ENCODE results near the gene TMEM8B.

TMEM8B gene

GRCh38 chr9:35812025-35812602, 16.9 kb upstream of the TMEM8B start, which contains the start of gene SPAG8:
SPAG8 (minus strand) TSS chr9:35812262; CDS start chr9:35812147, 115 bp downstream.
- DNase-seq (ENCODE audit: low read depth in 3 of 3): peak; percentile 83 to 94 (median 84)

- no peak for DNase-seq (ENCODE audit: low read depth in 3 of 3)
Measured at GRCh38 chr9:35813434-35814105, 15.5 kb upstream of the TMEM8B start.

- DNase-seq (ENCODE audit: low read depth in 3 of 3): peak in 1 of 3 donors; percentile 30
Measured at GRCh38 chr9:35814106-35814840, 14.8 kb upstream of the TMEM8B start.

- peak; percentile 93 to 97 (median 95) for DNase-seq (ENCODE audit: low read depth in 3 of 3)
Measured at GRCh38 chr9:35814841-35815543, 14.0 kb upstream of the TMEM8B start, which contains the start of gene HINT2. HINT2 (minus strand) TSS chr9:35815042; CDS start chr9:35814979, 63 bp downstream.

GRCh38 chr9:35816708-35817107, 12.3 kb upstream of the TMEM8B start:
- DNase-seq (ENCODE audit: low read depth in 3 of 3): no peak

- DNase-seq (ENCODE audit: low read depth in 3 of 3): no peak
Measured at GRCh38 chr9:35818341-35818740, 10.7 kb upstream of the TMEM8B start.

GRCh38 chr9:35820076-35820475, 9.0 kb upstream of the TMEM8B start:
- no peak for DNase-seq (ENCODE audit: low read depth in 3 of 3)

- no peak for DNase-seq (ENCODE audit: low read depth in 3 of 3)
Measured at GRCh38 chr9:35822926-35823325, 6.1 kb upstream of the TMEM8B start.

GRCh38 chr9:35826071-35826701, 2.8 kb upstream of the TMEM8B start:
- no peak for DNase-seq (ENCODE audit: low read depth in 3 of 3)

- DNase-seq (ENCODE audit: low read depth in 3 of 3): no peak
Measured at GRCh38 chr9:35827486-35827885, 1.5 kb upstream of the TMEM8B start.

GRCh38 chr9:35828716-35829083, 328 bp upstream of the TMEM8B start, which contains the start of gene FAM221B:
FAM221B (minus strand) TSS chr9:35828732; CDS start chr9:35826161, 2,571 bp downstream.
- DNase-seq (ENCODE audit: low read depth in 3 of 3): no peak

- no peak for DNase-seq (ENCODE audit: low read depth in 3 of 3)
Measured at GRCh38 chr9:35829764-35830096, 702 bp downstream of the TMEM8B start.

GRCh38 chr9:35831040-35831439, 2.0 kb downstream of the TMEM8B start:
- DNase-seq (ENCODE audit: low read depth in 3 of 3): no peak

GRCh38 chr9:35832814-35833213, 3.8 kb downstream of the TMEM8B start:
- DNase-seq (ENCODE audit: low read depth in 3 of 3): no peak

- DNase-seq (ENCODE audit: low read depth in 3 of 3): no peak
Measured at GRCh38 chr9:35834260-35835215, 5.5 kb downstream of the TMEM8B start.

GRCh38 chr9:35835216-35835632, 6.2 kb downstream of the TMEM8B start:
- no peak for DNase-seq (ENCODE audit: low read depth in 3 of 3)

- DNase-seq (ENCODE audit: low read depth in 3 of 3): no peak
Measured at GRCh38 chr9:35835766-35836165, 6.7 kb downstream of the TMEM8B start.

- no peak for DNase-seq (ENCODE audit: low read depth in 3 of 3)
Measured at GRCh38 chr9:35836595-35836994, 7.6 kb downstream of the TMEM8B start.

- DNase-seq (ENCODE audit: low read depth in 3 of 3): no peak
Measured at GRCh38 chr9:35839926-35840325, 10.9 kb downstream of the TMEM8B start.

- no peak for DNase-seq (ENCODE audit: low read depth in 3 of 3)
Measured at GRCh38 chr9:35840881-35841644, 12.0 kb downstream of the TMEM8B start.

All from stimulated activated CD4-positive, alpha-beta T cell treated with anti-CD3 and anti-CD28 coated beads, TNF-alpha, amount 100 ng/mL, for 48 hours (primary cell).